ENCODE data around the gene GPR37L1. TPM values are rescaled to one million over a fixed set of nuclear protein-coding genes. Genes with fewer than 3 reads are reported as not detected.
"Not testable (repeated sequence)": the region's sequence is repeated elsewhere in the genome, so short reads cannot be mapped to it uniquely, and the experiment has no call there.

The GPR37L1 gene
- total and polyA plus RNA-seq, 9 donors, result 0.01 to 0.34 (median 0.12) TPM; not detected in 2

DNA sequence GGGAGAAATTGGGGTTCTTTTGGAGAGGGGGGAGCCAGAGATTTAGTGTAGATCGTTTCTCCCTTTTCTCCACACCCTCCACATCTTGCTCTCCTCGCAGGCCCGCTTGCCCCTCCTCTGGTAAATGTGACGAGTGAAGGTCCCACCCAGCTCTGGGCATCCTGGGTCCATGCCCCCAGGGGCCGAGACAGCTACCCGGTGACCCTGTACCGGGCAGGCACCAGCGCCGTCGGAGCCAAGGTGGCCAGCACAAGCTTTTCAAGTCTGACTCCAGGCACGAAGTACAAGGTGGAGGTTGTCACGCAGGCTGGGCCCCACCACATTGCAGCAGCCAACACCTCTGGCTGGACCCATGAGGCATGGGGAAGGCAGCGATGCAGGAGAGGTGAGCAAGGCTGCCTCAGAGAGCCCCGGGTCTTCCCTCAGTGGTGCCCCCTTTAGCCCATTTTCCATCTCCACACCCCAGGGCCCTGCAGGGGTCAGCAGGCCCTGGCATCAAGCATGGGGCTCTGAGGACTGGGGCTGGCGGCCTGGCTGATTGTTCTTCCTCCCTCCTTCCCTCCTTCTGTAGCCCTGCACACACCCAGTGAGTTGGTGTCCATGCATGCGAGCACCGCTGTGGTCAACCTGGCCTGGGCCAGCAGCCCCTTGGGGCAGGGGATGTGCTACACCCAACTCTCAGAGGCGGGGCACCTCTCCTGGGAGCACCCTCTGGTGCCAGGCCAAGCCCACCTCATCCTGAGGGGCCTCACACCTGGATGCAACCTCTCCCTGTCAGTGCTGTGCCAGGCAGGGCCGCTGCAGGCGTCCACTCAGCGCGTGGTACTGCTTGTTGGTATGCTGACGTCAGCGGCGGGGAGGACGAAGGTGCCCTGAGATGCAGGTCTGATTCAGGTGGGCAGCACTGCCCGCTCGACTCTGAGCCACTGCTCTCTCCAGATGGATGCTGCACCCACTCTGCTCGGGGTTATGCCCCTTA is 54.5 kb downstream of the GPR37L1 start:
- DNase-seq, result no peak
- H3K4me1 ChIP-seq (ENCODE audit: insufficient read depth), result no peaks in the 10 kb centered on the region
- H3K27me3 ChIP-seq, result no peaks in the 10 kb centered on the region
- intact Hi-C loops (cut with DNase I), result no loop called here
- no peak overlapping the region for H3K4me3 ChIP-seq
- H3K36me3 ChIP-seq, result no peaks in the 10 kb centered on the region
- no peaks in the 10 kb centered on the region for H3K9me3 ChIP-seq
- H3K27ac ChIP-seq, result no peak overlapping the region
- WGBS, 3 donors, result 85 to 89% (median 88%) methylated on average over 27 to 29 of the region's 29 CpGs
- no peak for TF ChIP-seq POLR2A (IDR thresholded peaks at IDR 0.05)
- TF ChIP-seq EP300 (IDR thresholded peaks at IDR 0.05), result no peak
- TF ChIP-seq, protein P1, sequence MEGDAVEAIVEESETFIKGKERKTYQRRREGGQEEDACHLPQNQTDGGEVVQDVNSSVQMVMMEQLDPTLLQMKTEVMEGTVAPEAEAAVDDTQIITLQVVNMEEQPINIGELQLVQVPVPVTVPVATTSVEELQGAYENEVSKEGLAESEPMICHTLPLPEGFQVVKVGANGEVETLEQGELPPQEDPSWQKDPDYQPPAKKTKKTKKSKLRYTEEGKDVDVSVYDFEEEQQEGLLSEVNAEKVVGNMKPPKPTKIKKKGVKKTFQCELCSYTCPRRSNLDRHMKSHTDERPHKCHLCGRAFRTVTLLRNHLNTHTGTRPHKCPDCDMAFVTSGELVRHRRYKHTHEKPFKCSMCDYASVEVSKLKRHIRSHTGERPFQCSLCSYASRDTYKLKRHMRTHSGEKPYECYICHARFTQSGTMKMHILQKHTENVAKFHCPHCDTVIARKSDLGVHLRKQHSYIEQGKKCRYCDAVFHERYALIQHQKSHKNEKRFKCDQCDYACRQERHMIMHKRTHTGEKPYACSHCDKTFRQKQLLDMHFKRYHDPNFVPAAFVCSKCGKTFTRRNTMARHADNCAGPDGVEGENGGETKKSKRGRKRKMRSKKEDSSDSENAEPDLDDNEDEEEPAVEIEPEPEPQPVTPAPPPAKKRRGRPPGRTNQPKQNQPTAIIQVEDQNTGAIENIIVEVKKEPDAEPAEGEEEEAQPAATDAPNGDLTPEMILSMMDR (IDR thresholded peaks at IDR 0.05), result no peak

DNA sequence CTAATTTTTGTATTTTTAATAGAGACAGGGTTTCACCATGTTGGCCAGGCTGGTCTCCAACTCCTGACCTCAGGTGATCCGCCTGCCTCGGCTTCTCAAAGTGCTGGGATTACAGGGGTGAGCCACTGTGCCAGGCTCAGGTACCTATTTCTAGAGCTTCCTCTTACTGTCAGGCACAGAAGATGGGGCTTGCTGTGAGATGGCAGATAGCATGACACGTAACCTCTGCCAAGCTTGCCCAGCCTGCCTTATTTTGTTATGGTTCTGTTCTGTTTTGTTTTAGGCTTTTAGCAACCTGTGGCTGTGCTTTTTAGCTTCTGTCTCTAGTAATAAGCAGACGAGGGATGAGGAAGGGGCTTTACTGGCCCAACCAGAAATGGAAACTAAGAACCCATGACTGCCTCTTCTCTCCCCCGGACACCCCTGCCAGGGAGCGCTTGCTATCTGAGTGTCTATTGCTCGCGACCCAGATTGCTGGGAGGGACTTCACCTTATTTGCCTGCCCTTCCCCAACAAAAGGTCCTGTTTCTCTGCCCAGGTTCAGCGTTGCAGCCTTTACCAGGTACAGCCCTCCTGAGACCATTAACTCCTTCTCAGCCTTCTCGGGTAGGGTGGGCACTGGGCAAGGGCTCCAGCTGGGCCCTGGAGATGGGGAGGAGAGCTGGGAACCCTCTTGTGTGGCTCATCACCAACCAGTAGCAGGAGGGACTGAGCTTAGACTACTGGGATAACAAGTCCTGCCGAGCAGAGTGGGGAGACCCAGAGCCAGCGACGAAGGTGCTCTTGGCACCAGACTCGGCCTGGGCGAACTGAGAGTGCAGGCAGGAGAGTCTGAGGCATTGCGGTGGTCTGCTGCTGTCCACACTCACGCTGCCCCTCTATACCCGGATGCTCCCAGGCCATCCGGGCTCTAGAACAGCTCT is 57.4 kb downstream of the GPR37L1 start:
- H3K27ac ChIP-seq, result no peak overlapping the region
- intact Hi-C loops (cut with DNase I), result loop anchor here in 2 of 4 donors (10.0 kb wide), 2 partner anchors 135 to 535 kb away; partner anchors contain the start of gene SYT2 (in 1 of the 2)
- no peak overlapping the region for H3K4me3 ChIP-seq
- WGBS, 3 donors, result 59 to 64% (median 63%) methylated on average over 19 of the region's 19 CpGs
- H3K9me3 ChIP-seq, result no peaks in the 10 kb centered on the region
- TF ChIP-seq, protein P1 (IDR thresholded peaks at IDR 0.05), result no peak
- TF ChIP-seq POLR2A (IDR thresholded peaks at IDR 0.05), result no peak
- no peak for TF ChIP-seq EP300 (IDR thresholded peaks at IDR 0.05)
- no peaks in the 10 kb centered on the region for H3K4me1 ChIP-seq (ENCODE audit: insufficient read depth)
- H3K36me3 ChIP-seq, result no peaks in the 10 kb centered on the region
- H3K27me3 ChIP-seq, result no peaks in the 10 kb centered on the region
- no peak for DNase-seq

DNA sequence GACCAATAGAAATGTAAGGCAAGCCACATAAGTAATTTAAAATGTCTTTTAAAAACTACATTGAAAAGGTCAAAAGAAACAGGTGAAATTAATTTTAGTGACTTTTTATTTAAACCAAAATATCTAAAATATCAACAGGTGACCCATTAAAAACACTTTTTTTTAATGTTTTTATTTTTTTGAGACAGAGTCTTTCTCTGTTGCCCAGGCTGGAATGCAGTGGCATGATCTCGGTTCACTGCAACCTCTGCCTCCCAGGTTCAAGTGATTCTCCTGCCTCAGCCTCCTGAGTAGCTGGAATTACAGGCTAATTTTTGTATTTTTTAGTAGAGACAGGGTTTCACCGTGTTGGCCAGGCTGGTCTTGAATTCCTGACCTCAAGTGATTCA is 58.0 kb downstream of the GPR37L1 start:
- not testable (repeated sequence) for H3K4me1 ChIP-seq (ENCODE audit: insufficient read depth); H3K9me3 ChIP-seq; H3K27ac ChIP-seq; H3K4me3 ChIP-seq; DNase-seq; H3K36me3 ChIP-seq; H3K27me3 ChIP-seq
- intact Hi-C loops (cut with DNase I), result loop anchor here in 2 of 4 donors (10.0 kb wide), 2 partner anchors 134 to 534 kb away; partner anchors contain the start of gene SYT2 (in 1 of the 2)
- 44 to 53% (median 46%) methylated on average over 2 of the region's 2 CpGs for WGBS, 3 donors

GRCh38 chr1:202181586-202181985 is 58.9 kb downstream of the GPR37L1 start:
- no peak for DNase-seq
- Histone ChIP-seq H3K4me3 (no peak overlapping the region), H3K9me3 (no peaks in the 10 kb centered on the region), H3K27me3 (no peaks in the 10 kb centered on the region), H3K4me1 (ENCODE audit: insufficient read depth) (no peaks in the 10 kb centered on the region), H3K27ac (no peak overlapping the region), H3K36me3 (no peaks in the 10 kb centered on the region)
- TF ChIP-seq, protein P1 (IDR thresholded peaks at IDR 0.05), result no peak
- no peak for TF ChIP-seq POLR2A (IDR thresholded peaks at IDR 0.05)
- no peak for TF ChIP-seq EP300 (IDR thresholded peaks at IDR 0.05)
- 70 to 85% (median 73%) methylated on average over 7 of the region's 7 CpGs for WGBS, 3 donors
- intact Hi-C loops (cut with DNase I), result loop anchor here in 2 of 4 donors (10.0 kb wide), 2 partner anchors 133 to 533 kb away; partner anchors contain the start of gene SYT2 (in 1 of the 2)
